Hematopoietic multipotent progenitor cell treated with erythropoietin and hydrocortisone succinate and interleukin-3 and kit ligand, for 15 days (in vitro differentiated cells): ENCODE results near the gene CA12.

Experiments
- DNase-seq: peaks from one replicate; pipeline ENCODE4 v3.0.0-alpha.2; 2015; ENCODE audit warnings: low spot score

Gene CA12

GRCh38 chr15:63374686-63375520 lies 6.7 kb downstream of the CA12 start:
- no peak for DNase-seq

DNA sequence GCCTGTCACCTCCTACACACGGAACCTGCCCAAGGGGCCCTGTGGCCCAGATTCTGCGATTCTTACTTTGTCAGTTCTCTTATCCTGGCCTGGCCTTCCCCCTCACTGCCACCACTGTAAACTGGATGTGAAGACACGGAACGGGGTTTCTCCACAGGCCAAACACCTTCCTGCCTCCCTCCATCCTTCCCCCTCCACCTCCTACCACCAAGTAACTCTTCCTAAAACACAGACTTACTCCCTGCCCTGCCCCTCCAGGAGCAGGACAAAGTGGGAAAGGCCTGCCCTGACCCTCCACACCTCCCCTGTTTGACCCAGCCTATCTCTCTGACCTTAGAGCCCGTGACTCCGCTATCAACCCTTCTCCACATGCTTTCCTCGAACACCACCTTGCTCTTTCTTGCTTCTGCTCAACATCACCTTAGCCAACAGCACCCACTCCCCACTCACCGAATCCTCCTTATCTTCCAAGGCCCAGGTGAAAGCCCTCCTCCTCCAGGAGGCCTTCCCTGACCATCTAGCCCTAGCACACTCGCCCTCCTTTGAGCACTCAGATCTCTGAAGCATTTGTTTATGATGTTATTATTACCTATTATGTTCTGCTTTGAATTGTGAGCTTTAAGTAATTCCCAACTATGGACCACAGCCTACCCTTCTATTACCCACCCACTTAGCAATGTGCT lies 7.6 kb downstream of the CA12 start:
- no peak for DNase-seq

DNA sequence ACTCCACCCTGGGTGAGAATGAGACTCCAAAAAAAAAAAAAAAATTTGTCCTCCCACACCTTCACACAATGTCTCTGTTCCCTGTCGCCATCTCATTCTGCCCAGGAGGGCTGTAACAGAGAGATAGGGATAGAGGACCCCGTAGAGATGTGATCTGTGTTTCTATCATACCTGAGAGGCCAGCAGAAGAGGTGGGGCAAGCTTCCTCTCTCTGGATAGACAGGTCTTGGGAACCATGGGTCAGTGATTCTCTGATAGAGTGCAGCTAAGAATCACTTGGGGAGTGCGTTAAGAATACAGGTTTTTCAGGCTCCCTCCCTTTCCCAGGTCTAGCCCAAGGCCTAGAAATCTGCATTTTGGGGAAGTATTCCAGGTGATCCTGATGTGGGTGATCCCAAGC lies 8.3 kb downstream of the CA12 start:
- DNase-seq = no peak

DNA sequence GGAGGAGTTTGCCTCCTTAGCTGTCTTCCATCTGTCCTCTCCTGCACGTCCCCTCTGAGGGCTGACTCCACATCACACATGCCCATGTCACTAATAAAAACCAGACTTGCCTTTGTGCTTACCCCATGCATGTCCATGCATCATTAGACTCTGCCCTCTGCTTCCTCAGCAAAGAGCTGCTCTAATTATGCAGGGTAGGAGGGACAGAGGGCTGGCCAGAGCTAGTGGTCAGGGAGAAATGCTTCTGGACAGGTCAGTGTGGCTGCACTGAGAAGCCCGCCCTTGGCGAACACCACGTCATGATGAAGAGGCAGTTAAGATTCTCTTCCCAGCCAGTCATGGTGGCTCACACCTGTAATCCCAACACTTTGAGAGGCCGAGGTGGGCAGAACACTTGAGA lies 8.9 kb downstream of the CA12 start:
- no peak for DNase-seq

DNA sequence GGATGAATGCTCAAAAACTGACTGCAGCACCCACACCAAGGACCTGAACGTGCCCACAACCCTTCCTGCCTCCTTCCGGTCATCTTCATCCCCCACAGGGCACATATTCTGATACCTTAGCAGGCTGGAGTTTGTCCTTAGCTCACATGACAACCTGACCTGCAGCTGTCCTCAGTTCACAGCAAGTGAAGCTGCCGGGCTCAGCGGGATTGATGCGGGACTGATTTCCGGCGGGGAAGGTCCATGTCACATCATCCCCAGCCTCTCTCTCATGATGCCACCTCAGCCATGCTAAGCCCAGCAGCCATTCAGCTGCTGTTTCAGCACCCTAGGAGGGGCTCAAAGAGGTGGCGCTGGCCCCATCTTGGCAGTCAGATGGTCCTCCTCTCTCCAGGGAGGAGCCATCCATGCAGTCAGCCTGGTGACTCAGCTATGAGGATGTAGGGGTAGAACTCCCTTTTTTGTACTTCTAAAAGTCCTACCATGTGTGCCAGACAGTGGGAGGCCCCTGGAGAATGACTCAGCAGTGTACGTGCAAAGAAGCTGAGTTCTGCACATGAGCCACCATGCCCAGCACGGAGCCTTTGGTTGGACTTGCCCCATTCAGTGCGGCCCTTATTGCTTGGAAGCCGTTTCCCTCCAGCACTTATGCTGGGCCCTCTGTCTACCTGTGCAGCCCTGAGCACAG lies 9.5 kb downstream of the CA12 start:
- DNase-seq = no peak

GRCh38 chr15:63371297-63371918 lies 10.2 kb downstream of the CA12 start:
- DNase-seq = no peak

DNA sequence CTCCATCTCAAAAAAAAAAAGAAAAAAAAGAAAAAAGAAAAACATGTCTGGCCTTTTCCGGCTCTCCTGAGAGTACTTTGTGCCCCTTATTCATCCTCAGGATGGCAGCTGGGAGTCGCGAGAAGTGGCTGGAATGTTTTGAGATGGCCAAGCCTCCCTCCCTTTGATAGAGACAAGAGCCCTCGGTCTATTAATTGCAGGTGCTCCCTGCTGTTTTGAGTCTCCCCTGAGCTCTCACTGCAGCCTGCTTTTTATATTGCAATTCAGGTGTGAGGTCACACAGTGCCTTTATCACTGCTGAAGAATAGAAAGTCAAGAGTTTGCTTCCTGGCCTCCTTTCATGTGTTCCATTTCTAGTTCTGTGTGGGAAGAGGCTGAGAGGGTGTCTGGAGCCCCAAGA lies 10.9 kb downstream of the CA12 start:
- DNase-seq = no peak

GRCh38 chr15:63369781-63370180 lies 11.9 kb downstream of the CA12 start:
- no peak for DNase-seq

DNA sequence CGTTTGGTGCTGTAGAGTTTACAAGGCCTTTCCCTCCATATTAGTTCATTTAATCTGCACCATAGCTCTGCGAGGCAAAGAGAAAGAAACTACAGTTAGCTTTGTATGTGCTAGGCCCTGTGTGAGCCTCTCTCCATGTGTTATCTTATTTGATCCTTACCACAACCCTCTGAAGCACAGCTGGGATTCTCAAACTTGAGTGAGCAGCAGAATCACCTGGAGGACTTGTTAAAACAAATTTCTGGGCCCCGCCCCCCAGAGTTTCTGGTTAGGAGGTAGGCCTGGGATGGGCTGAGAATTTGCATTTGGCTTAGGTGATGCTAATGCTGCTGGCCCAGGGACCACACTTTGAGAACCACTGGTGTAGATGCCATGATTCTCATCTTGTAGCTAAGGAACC lies 12.3 kb downstream of the CA12 start:
- DNase-seq = no peak

- DNase-seq = no peak
Observed at GRCh38 chr15:63368503-63368902, 13.1 kb downstream of the CA12 start.

DNA sequence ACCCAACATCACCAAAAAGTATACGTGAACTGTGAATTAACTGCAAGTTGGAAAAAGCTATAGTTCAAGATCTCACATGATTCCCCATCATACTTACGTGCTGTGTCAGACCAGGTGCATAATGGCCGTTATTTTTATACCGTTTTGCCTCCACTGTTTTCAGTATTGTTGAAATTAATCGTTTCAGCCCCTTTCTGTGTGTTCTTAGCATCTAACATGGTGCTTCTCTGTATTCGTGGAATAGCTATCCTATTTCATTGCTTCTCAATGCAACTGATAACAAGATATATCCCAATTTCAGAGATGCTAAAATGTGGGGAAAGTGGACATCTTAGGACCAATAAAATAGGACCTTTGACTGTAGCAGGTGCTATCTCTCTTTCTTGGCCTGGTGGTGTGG lies 13.7 kb downstream of the CA12 start:
- no peak for DNase-seq

DNA sequence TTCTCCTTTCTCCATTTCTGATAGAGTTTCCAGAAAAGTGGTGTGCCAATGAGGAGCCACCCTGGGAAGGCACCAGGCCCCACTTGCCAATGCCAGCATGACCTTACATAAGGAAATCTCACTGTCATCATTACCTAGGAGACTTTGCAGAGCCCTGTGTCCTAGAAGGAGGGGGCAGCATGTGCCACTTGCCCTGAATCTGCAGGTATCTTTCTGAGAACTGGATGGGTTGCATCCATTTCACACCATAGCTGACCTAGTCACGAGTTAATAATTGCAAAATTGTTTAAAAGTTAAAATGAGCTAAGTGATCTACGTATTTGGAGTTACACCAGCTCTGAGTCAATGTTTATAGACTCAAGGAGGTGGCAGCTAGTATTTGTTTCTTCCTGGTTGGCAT lies 14.3 kb downstream of the CA12 start:
- no peak for DNase-seq

- DNase-seq = no peak
Observed at GRCh38 chr15:63366451-63366850, 15.2 kb downstream of the CA12 start.

- DNase-seq = no peak
Observed at GRCh38 chr15:63365273-63365680, 16.4 kb downstream of the CA12 start.

- no peak for DNase-seq
Observed at GRCh38 chr15:63364399-63365272, 17.0 kb downstream of the CA12 start.

DNA sequence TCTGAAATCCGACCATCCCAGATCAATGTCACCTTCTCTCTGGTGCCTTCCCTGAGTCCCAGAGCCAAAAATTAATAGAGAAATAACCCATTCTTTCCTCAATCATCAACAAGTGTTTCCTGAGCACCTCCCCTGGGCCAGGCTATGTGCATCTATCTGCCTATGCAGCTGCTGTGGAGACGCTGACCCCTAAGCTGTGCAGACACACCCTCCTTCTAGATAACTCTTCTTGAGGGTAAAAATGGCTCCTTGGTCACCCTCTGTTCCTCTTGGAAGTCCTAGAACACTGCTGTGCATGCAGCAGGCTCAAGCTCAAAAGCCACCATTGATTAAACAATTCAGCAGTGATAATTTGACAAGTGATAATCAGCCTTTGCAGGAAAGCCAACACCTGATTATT lies 18.4 kb downstream of the CA12 start:
- no peak for DNase-seq

DNA sequence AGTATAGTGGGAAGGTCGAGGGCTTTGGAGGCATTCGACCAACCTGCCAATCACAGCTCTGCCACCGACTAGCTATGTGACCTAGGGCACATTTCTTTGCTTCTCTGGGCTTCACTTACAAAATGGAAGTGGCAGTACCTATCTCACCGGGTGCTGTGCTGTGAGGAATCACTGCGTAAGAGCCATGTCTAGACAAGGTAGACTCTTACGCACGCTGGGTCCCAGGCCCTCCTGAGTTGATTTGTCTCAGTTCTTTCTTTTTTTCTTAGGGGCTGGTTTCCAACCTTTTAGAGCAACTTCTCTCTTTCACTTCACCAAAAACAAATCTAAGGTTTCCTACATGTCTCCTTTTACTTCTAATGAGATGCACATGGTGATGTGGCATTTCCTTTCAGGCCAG lies 18.8 kb downstream of the CA12 start:
- DNase-seq = no peak

GRCh38 chr15:63362196-63362595 lies 19.4 kb downstream of the CA12 start:
- DNase-seq = peak; percentile 6

- DNase-seq = no peak
Observed at GRCh38 chr15:63360170-63360569, 21.5 kb downstream of the CA12 start.

GRCh38 chr15:63358241-63359029 lies 23.2 kb downstream of the CA12 start:
- DNase-seq = no peak

GRCh38 chr15:63357731-63358130 lies 23.9 kb downstream of the CA12 start:
- no peak for DNase-seq
